Measurements from ENCODE around the gene HES1. TPM values are rescaled to one million over a fixed set of nuclear protein-coding genes. Genes with fewer than 3 reads are reported as not detected.
"Not testable (repeated sequence)": the region's sequence is repeated elsewhere in the genome, so short reads cannot be mapped to it uniquely, and the experiment has no call there.

HES1 gene
- total RNA-seq, 1 donor: 13.4 TPM

DNA sequence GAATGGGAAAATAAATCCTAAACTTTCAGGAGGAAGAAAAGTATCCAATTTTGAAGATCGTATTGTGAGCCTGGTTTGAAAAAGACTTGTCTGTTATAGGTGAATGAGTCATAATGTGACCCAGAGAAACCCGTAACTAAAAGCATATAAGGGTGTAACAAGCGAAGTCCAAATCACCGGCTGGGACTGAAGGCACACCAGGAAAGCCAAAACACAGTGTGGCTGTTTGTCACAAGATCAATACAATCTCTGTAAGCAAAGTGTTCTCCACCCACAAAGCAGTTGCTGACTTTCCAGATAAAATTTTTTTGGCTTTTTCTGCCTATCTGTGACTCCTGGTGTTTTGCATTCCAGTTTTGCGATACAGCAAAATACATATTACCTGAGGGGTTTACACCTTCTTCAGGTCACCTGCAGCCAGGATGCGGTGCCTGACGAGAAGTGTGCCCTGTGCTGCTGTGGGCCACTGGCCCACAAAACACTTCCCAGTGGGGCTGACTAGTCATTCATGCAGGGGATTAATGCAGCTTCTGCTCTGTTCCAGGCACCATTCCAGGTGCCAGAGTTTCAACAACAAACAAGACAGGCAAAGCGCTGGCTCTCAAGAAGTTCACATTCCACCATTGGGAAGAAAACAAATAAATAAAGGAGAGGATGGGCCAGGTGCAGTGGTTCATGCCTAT lies 14.4 kb downstream of the HES1 start:
- H3K4me3 ChIP-seq (ENCODE audit: low read depth, low read length): no peak overlapping the region
- DNase-seq (ENCODE audit: low read depth): no peak
- TF ChIP-seq, protein P1, sequence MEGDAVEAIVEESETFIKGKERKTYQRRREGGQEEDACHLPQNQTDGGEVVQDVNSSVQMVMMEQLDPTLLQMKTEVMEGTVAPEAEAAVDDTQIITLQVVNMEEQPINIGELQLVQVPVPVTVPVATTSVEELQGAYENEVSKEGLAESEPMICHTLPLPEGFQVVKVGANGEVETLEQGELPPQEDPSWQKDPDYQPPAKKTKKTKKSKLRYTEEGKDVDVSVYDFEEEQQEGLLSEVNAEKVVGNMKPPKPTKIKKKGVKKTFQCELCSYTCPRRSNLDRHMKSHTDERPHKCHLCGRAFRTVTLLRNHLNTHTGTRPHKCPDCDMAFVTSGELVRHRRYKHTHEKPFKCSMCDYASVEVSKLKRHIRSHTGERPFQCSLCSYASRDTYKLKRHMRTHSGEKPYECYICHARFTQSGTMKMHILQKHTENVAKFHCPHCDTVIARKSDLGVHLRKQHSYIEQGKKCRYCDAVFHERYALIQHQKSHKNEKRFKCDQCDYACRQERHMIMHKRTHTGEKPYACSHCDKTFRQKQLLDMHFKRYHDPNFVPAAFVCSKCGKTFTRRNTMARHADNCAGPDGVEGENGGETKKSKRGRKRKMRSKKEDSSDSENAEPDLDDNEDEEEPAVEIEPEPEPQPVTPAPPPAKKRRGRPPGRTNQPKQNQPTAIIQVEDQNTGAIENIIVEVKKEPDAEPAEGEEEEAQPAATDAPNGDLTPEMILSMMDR (IDR thresholded peaks at IDR 0.05; ENCODE audit: insufficient read depth, low read depth, low read length): no peak

DNA sequence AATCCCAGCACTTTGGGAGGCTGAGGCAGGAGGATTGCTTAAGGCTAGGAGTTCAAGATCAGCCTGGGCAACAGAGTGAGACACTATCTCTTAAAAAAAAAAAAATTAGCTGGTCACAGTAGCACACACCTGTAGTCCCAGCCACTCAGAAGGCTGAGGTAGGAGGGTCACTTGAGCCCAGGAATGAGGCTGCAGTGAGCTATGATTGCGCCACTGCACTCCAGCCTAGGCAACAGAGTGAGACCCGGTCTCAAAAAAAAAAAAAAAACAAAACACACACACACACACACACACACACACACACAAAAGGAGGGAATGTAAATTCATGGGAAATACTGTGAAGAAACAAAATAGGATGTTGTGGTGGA lies 15.0 kb downstream of the HES1 start:
- DNase-seq (ENCODE audit: low read depth); H3K4me3 ChIP-seq (ENCODE audit: low read depth, low read length): not testable (repeated sequence)

DNA sequence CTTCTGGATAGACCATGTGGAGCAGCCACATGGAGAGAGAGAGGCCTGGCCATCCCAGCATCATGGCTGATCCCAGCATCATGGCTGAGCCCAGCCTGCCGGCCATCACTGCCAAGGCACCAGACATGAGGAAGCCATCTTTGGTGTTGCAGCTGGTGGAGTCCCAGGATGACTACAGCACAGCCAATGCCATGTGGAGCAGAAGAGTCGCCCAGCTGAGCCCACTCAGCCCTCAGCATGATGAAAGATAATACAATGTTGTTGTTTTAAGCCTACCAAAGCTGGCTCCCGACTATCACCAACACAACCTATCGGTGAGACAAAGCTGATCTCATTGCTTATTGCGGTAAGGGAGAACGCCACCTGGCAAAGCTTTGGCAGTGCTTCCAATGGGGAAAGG lies 18.4 kb downstream of the HES1 start:
- DNase-seq (ENCODE audit: low read depth): no peak
- TF ChIP-seq, protein P1 (IDR thresholded peaks at IDR 0.05; ENCODE audit: insufficient read depth, low read depth, low read length): no peak
- no peak overlapping the region for H3K4me3 ChIP-seq (ENCODE audit: low read depth, low read length)

DNA sequence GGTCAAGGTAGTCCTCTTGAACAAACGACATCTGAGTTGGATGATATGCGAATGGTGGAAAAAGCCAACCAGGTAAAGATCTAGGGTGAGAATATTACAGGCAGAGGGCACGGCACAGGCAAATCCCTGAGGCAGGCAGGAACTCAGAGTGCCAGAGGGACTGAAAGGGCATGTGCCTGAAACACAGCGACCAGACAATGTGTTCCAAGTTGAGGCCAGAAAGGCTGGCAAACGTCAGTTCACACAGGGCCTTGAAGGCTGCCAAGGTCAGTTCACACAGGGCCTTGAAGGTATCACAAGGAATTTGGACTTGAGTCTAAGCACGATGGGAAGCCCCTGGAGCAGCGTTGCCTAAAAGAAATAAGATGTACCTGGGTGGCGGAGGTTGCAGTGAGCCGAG lies 20.1 kb downstream of the HES1 start:
- DNase-seq (ENCODE audit: low read depth): no peak
- TF ChIP-seq, protein P1 (IDR thresholded peaks at IDR 0.05; ENCODE audit: insufficient read depth, low read depth, low read length): no peak
- H3K4me3 ChIP-seq (ENCODE audit: low read depth, low read length): no peak overlapping the region

DNA sequence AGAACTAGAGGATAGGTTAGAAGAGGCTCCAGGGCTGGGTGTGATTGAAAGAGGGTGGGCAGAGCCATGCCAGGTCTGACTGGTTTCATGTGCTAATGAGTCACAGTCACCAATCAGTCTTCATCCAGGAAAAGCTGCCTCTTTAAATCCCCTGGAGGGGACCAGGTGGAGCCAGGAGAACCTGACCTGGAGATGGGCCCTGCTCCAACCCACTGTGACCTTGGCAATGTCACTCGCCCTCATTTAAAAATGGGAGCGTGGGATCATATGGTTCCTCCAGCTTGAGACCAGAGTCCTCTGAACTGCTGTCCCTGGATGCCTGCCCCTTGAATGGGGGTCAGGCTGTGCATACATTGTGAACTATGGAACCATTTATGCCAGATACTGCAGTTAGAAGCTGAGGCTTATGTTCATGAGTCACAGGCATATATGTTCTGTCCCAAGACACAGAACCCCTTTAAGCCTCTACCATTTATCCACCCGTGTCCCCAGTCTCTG lies 23.0 kb downstream of the HES1 start:
- DNase-seq (ENCODE audit: low read depth): no peak
- TF ChIP-seq, protein P1 (IDR thresholded peaks at IDR 0.05; ENCODE audit: insufficient read depth, low read depth, low read length): no peak
- no peak overlapping the region for H3K4me3 ChIP-seq (ENCODE audit: low read depth, low read length)

DNA sequence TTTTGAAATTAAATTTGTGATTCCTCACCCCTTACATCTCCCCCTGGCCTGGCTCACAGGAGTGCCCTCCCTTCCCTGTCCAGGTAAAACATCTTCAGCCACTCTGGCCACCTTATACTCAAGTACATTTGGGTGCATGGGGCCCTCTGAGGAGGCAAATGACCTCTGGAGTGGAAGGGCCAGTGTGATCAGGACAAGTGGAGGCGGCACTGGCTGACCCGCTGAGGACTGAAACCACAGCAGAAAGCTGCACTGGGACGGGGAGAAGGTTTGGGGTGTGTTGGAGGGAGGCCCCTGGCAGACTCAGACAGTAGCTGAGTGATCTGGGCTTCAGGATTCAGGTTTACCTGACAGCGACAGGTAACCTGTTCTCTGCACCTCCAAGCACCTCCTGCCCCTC lies 24.2 kb downstream of the HES1 start:
- TF ChIP-seq, protein P1 (IDR thresholded peaks at IDR 0.05; ENCODE audit: insufficient read depth, low read depth, low read length): no peak

DNA sequence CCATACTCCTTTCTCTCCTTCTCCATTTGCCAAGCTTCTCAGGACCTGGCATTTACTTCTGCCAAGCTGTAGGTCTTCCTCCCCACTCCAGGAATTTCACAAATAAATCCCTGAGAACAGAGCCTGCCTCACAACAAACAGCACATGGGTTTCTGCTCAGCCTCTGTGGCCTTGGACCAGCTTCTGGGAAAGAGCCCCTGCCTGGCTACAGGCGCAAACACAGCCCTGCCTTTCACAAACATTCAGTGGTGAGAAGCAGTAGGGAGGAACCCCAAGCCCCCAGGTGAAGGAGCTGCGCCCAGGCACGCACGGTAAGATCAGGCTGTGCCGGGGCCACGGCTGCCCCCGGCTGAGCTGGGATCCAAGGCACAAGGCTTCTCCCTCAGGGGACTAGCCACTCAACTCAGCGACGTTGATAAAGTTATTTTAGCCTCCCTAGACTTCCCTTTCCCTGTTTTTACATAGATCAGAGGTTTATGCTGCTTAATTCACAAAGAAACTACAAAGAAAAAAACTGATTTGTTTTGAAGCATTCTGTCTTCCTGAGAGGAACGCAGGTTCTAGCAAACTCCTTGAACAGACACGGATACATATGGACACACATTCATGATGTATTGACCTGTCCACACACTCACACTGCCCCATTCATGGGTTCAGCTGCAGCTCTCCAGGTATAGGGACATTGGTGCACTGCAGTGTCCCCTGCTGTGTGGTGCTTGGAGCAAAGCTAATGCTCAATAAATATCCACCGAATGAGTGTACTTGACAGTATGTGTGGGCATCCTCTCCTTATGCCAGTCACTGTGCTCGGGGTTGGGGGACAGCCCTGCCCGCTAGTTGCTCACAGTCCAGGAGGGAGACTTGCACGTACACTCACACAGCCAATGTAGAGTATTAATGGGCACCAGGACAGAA lies 25.4 kb downstream of the HES1 start:
- H3K4me3 ChIP-seq (ENCODE audit: low read depth, low read length): no peak overlapping the region
- TF ChIP-seq, protein P1 (IDR thresholded peaks at IDR 0.05; ENCODE audit: insufficient read depth, low read depth, low read length): no peak
- DNase-seq (ENCODE audit: low read depth): no peak

More for the DNA sequence above, 24.2 kb downstream of the HES1 start:
- H3K4me3 ChIP-seq (ENCODE audit: low read depth, low read length): no peak overlapping the region
- DNase-seq (ENCODE audit: low read depth): no peak

All from fibroblast of villous mesenchyme (primary cell).